HepG2 (cell line): Measurements from ENCODE around the gene MAN1C1.

Experiments used
- RFX5 ChIP-seq: IDR thresholded peaks from 2 replicates; pipeline ENCODE4 v1.6.1; 2011; ENCODE audit warnings: low read depth, low read length, improper control_type of control experiment
- TF ChIP-seq, protein P1 (sequence below): sonication (generic); formaldehyde crosslinking; IDR thresholded peaks from 2 replicates; pipeline ENCODE4 v1.5.0; 2020; ENCODE audit warnings: mild to moderate bottlenecking, missing genetic modification reagents, moderate library complexity
- TF ChIP-seq, protein P2 (sequence below): sonication (generic); formaldehyde crosslinking; conservative IDR thresholded peaks from 2 replicates; pipeline ENCODE4 v1.4.0; 2020; ENCODE audit warnings: missing genetic modification reagents
- TF ChIP-seq, protein P3 (sequence below): sonication (generic); formaldehyde crosslinking; conservative IDR thresholded peaks from 2 replicates; pipeline ENCODE4 v1.4.0; 2020; ENCODE audit warnings: missing genetic modification reagents

DNA sequence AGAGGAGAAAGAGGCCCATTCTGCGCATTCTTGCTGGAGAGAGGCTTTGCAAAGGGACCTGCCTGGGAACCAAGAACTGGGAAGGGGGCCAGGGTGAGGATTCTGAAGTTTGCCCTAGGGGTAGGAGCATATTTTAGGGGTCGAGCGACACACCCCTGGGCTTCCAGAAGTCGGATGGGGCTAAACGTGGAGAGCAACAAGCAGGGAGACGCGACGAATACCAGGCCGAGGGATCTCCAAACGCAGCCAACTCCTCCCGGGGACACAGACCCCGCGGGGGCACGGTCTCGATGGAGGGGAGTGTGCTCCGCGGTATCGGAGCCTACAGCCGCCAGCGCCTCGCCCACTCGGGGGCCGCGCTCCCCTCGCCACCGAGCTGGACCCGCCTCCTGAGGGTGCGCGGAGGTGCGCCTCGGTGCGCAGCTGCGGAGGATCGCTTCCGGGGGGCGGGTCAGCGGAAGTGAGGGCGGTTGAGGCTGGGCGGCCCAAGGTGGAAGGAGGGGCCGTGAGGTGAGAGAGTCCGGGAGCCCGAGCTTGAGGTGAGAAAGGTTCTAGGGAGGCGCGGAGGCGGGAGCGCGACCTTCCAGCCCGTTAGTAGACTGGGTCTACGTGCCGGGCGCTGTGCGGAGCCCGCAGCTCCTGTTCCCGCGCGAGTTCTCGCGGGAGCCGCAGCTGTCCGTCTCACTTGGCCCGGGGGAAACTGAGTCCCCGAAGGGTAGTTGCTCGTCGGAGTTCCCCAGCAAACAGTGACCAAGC, 203.1 kb downstream of the MAN1C1 start, which contains the start of gene MTFR1L:
- TF ChIP-seq, protein P1, sequence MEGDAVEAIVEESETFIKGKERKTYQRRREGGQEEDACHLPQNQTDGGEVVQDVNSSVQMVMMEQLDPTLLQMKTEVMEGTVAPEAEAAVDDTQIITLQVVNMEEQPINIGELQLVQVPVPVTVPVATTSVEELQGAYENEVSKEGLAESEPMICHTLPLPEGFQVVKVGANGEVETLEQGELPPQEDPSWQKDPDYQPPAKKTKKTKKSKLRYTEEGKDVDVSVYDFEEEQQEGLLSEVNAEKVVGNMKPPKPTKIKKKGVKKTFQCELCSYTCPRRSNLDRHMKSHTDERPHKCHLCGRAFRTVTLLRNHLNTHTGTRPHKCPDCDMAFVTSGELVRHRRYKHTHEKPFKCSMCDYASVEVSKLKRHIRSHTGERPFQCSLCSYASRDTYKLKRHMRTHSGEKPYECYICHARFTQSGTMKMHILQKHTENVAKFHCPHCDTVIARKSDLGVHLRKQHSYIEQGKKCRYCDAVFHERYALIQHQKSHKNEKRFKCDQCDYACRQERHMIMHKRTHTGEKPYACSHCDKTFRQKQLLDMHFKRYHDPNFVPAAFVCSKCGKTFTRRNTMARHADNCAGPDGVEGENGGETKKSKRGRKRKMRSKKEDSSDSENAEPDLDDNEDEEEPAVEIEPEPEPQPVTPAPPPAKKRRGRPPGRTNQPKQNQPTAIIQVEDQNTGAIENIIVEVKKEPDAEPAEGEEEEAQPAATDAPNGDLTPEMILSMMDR (CRISPR knock-in tag): no peak
- TF ChIP-seq, protein P2, sequence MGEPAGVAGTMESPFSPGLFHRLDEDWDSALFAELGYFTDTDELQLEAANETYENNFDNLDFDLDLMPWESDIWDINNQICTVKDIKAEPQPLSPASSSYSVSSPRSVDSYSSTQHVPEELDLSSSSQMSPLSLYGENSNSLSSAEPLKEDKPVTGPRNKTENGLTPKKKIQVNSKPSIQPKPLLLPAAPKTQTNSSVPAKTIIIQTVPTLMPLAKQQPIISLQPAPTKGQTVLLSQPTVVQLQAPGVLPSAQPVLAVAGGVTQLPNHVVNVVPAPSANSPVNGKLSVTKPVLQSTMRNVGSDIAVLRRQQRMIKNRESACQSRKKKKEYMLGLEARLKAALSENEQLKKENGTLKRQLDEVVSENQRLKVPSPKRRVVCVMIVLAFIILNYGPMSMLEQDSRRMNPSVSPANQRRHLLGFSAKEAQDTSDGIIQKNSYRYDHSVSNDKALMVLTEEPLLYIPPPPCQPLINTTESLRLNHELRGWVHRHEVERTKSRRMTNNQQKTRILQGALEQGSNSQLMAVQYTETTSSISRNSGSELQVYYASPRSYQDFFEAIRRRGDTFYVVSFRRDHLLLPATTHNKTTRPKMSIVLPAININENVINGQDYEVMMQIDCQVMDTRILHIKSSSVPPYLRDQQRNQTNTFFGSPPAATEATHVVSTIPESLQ (CRISPR knock-in tag): peak; percentile 44; the same call in 1 of the 2 replicates
- TF ChIP-seq, protein P3, sequence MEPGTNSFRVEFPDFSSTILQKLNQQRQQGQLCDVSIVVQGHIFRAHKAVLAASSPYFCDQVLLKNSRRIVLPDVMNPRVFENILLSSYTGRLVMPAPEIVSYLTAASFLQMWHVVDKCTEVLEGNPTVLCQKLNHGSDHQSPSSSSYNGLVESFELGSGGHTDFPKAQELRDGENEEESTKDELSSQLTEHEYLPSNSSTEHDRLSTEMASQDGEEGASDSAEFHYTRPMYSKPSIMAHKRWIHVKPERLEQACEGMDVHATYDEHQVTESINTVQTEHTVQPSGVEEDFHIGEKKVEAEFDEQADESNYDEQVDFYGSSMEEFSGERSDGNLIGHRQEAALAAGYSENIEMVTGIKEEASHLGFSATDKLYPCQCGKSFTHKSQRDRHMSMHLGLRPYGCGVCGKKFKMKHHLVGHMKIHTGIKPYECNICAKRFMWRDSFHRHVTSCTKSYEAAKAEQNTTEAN (CRISPR knock-in tag): peak; percentile 41; the same call in 1 of the 2 replicates
- TF ChIP-seq RFX5: no peak
